Measurements from ENCODE around the gene PSMB3.

PSMB3 gene

DNA sequence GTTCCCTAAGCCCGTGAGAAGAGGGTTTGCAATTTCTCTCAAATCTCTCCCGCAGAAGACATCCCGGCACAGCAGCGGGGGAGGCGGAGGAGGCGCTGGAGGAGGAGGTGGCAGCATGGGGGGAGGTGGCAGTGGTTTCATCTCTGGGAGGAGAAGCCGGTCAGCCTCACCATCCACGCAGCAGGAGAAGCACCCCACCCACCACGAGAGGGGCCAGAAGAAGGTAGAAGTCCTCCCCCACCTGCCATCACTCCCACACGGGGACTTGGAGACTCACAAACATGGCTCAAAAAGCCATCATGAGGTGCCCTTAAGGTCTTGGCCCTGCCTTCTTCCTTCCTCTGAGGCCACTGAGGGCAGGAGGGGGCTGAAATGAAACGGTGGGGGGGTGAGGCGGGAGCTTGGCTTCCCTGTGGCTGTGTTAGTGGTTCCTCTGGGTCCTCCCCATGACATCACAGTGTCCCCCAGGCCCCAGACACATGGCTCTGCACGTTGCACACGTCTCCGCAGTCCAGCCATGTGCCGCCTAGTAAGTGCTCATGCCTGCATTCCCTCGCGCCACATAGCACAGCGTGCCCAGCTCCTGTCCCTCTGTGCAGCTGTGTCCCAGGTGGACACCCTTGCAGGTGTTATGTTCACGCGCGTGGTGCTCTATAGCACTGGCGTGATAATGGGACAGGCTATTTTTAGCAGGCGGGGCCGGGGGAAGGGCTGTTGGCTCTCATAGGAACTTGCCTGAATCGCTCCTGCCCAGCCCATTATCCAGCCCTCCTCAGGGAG, 40.6 kb upstream of the PSMB3 start:
- H3K36me3 ChIP-seq (replicated peaks; ENCODE audit: insufficient read depth, low read length), result 0 out of 2 replicates have a peak, but pooled peaks cover 5% of the 10 kb centered on the region
- H3K4me2 ChIP-seq (ENCODE audit: low read depth, low read length), result no peak overlapping the region
- H3K27ac ChIP-seq (ENCODE audit: low read length), result no peak overlapping the region
- H3K9me2 ChIP-seq (replicated peaks; ENCODE audit: insufficient read depth, low read length), result no peaks in the 10 kb centered on the region
- H2AFZ ChIP-seq (ENCODE audit: low read length), result no peak overlapping the region
- no peak overlapping the region for H3K9ac ChIP-seq (ENCODE audit: low read length)
- peaks cover 40% of the 10 kb centered on the region for H3K79me2 ChIP-seq (ENCODE audit: low read length)
- H3K4me3 ChIP-seq (ENCODE audit: low read length), result no peak overlapping the region
- no peak for TF ChIP-seq EZH2phosphoT487 (IDR thresholded peaks at IDR 0.05; ENCODE audit: low read length)
- no peak for TF ChIP-seq EZH2 (optimal IDR thresholded peaks at IDR 0.05; ENCODE audit: low read depth, low read length)
- H3K9me3 ChIP-seq (replicated peaks; ENCODE audit: insufficient read depth, low read length), result no peaks in the 10 kb centered on the region
- no peak for DNase-seq
- no peaks in the 10 kb centered on the region for H4K20me1 ChIP-seq (ENCODE audit: insufficient read depth, low read length)
- no peaks in the 10 kb centered on the region for H3K27me3 ChIP-seq (replicated peaks; ENCODE audit: insufficient read depth, low read length)
- no peaks in the 10 kb centered on the region for H3F3A ChIP-seq (ENCODE audit: insufficient read depth, low read length)
- H3K4me1 ChIP-seq (ENCODE audit: low read length), result peaks cover 5% of the 10 kb centered on the region; the same call in 1 of the 2 replicates

DNA sequence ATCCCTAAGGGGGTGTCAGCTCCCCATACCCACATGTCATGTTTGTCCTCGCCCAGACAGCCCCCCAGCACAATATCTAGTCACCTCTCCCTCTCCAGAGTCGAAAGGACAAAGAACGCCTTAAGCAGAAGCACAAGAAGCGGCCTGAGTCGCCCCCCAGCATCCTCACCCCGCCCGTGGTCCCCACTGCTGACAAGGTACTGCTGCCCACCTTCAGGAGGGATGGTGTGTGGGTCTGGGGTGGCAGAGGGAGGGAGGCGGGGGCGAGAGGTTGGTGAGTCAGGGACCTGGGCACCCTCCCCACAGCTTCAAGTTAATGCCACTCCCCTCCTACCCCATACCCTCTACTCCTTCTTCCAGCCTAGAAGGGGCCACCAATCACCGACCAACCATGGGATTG, 39.9 kb upstream of the PSMB3 start:
- Histone ChIP-seq H3K27ac (ENCODE audit: low read length) (no peak overlapping the region), H2AFZ (ENCODE audit: low read length) (no peak overlapping the region), H3K9ac (ENCODE audit: low read length) (no peak overlapping the region), H3K9me2 (replicated peaks; ENCODE audit: insufficient read depth, low read length) (no peaks in the 10 kb centered on the region), H3K4me3 (ENCODE audit: low read length) (no peak overlapping the region), H3K4me2 (ENCODE audit: low read depth, low read length) (no peak overlapping the region), H4K20me1 (ENCODE audit: insufficient read depth, low read length) (no peaks in the 10 kb centered on the region), H3K9me3 (replicated peaks; ENCODE audit: insufficient read depth, low read length) (no peaks in the 10 kb centered on the region), H3K79me2 (ENCODE audit: low read length) (peaks cover 34% of the 10 kb centered on the region), H3K27me3 (replicated peaks; ENCODE audit: insufficient read depth, low read length) (no peaks in the 10 kb centered on the region), H3F3A (ENCODE audit: insufficient read depth, low read length) (no peaks in the 10 kb centered on the region), H3K36me3 (replicated peaks; ENCODE audit: insufficient read depth, low read length) (0 out of 2 replicates have a peak, but pooled peaks cover 5% of the 10 kb centered on the region), H3K4me1 (ENCODE audit: low read length) (no peaks in the 10 kb centered on the region)
- TF ChIP-seq EZH2phosphoT487 (IDR thresholded peaks at IDR 0.05; ENCODE audit: low read length) (no peak), EZH2 (optimal IDR thresholded peaks at IDR 0.05; ENCODE audit: low read depth, low read length) (no peak)
- TF ChIP-seq, protein P1, sequence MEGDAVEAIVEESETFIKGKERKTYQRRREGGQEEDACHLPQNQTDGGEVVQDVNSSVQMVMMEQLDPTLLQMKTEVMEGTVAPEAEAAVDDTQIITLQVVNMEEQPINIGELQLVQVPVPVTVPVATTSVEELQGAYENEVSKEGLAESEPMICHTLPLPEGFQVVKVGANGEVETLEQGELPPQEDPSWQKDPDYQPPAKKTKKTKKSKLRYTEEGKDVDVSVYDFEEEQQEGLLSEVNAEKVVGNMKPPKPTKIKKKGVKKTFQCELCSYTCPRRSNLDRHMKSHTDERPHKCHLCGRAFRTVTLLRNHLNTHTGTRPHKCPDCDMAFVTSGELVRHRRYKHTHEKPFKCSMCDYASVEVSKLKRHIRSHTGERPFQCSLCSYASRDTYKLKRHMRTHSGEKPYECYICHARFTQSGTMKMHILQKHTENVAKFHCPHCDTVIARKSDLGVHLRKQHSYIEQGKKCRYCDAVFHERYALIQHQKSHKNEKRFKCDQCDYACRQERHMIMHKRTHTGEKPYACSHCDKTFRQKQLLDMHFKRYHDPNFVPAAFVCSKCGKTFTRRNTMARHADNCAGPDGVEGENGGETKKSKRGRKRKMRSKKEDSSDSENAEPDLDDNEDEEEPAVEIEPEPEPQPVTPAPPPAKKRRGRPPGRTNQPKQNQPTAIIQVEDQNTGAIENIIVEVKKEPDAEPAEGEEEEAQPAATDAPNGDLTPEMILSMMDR (IDR thresholded peaks at IDR 0.05; ENCODE audit: low read length), result no peak
- no peak for DNase-seq

DNA sequence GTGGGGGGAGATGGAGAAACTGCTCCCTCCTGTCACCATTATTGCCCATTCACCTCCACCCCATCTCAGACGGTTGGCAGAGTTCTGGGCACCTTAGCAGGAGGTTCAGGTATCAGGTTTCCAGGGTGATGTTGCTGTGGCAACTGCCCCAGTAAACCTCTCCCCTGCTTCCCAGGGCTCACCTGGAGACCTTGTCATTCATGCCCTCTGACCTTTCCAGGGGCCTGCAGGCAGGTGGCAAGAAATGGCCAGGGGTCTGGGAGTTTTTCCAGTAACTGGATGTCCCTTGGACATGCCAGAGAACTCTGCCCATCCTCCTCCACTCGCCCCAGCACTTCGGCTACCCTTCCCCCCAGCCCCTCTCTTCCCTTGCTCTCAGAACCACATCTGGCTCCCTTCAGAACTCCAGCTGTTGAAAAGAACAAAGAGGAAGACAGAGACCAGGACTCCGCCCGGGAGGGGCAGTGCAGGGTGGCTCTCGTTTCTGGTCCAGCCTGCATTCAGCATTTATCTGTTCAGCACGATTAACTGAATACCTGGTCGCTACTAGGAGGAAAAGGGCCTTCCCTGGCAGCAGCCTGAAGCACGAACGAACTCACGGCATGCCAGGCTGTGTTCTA, 39.0 kb upstream of the PSMB3 start:
- Histone ChIP-seq H3K79me2 (ENCODE audit: low read length) (peaks cover 24% of the 10 kb centered on the region), H2AFZ (ENCODE audit: low read length) (no peak overlapping the region), H3K9me2 (replicated peaks; ENCODE audit: insufficient read depth, low read length) (no peaks in the 10 kb centered on the region), H3K4me1 (ENCODE audit: low read length) (no peaks in the 10 kb centered on the region), H3K4me3 (ENCODE audit: low read length) (no peak overlapping the region), H3F3A (ENCODE audit: insufficient read depth, low read length) (no peaks in the 10 kb centered on the region), H3K36me3 (replicated peaks; ENCODE audit: insufficient read depth, low read length) (no peaks in the 10 kb centered on the region), H4K20me1 (ENCODE audit: insufficient read depth, low read length) (no peaks in the 10 kb centered on the region), H3K9ac (ENCODE audit: low read length) (no peak overlapping the region), H3K27ac (ENCODE audit: low read length) (no peak overlapping the region), H3K9me3 (replicated peaks; ENCODE audit: insufficient read depth, low read length) (no peaks in the 10 kb centered on the region), H3K4me2 (ENCODE audit: low read depth, low read length) (no peak overlapping the region), H3K27me3 (replicated peaks; ENCODE audit: insufficient read depth, low read length) (no peaks in the 10 kb centered on the region)
- TF ChIP-seq EZH2phosphoT487 (IDR thresholded peaks at IDR 0.05; ENCODE audit: low read length) (no peak), EZH2 (optimal IDR thresholded peaks at IDR 0.05; ENCODE audit: low read depth, low read length) (no peak)
- TF ChIP-seq, protein P1 (IDR thresholded peaks at IDR 0.05; ENCODE audit: low read length), result no peak
- DNase-seq, result no peak
